KG1 (cell line): ENCODE data around the gene ARID3A.

ENCODE experiments used
- DNase-seq: peaks from one replicate; lab custom pipeline; 2025; lab: John Stamatoyannopoulos, UW

ARID3A gene

DNA sequence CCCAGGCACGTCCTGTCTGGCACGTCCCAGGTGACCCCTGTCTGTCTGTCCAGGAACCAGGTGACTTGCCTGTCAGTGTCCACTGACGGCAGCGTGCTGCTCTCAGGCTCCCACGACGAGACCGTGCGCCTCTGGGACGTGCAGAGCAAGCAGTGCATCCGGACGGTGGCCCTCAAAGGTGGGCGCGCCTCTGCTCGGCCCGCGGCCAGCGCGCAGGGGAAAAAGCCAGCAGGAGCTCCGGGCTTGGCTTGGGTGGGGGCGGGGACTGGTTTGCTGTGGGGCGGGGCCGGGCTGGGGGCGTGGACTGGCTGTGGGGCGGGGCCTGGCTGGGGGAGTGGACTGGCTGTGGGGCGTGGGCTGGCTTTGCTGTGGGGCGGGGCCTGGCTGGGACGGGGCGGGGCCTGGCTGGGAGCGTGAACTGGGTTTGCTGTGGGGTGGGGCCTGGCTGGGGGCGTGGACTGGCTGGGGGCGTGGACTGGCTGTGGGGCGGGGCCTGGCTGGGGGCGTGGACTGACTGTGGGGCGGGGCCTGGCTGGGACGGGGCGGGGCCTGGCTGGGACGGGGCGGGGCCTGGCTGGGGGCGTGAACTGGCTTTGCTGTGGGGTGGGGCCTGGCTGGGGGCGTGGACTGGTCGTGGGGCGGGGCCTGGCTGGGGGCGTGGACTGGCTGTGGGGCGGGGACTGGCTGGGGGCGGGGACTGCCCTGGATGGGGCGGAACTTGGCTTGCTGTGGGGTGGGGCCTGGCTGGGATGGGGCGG lies 65.5 kb downstream of the ARID3A start:
- DNase-seq: no peak

DNA sequence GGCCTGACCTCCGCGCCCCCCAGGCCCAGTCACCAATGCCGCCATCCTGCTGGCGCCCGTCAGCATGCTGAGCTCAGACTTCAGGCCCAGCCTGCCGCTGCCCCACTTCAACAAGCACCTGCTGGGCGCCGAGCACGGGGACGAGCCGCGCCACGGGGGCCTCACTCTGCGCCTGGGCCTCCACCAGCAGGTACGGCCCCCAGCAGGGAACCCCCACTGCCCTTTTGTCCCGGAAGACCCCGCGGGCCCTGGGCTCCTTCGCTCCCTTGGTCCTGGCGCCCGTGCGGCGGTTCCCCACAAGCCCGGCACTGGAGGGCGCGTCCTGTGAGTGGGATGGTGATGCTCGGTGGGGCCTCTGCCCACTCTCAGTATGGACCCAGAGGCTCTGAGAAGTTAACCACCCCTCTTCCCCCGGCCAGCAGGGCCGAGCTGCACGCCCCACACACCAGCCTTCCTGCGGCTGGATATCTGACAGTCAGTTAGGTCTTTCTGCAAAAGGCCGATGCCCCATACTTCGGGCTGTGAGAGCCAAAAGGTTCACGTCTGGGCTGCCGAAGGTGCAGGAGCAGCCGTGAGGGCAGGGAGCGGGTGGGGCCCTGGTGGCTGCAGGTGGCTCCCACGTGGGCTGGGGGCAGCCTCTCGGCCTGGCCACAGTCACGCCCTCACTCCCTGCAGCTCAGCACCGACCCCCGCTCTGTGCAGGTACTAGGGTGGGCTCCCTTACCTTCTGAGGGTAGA lies 66.3 kb downstream of the ARID3A start:
- no peak for DNase-seq

DNA sequence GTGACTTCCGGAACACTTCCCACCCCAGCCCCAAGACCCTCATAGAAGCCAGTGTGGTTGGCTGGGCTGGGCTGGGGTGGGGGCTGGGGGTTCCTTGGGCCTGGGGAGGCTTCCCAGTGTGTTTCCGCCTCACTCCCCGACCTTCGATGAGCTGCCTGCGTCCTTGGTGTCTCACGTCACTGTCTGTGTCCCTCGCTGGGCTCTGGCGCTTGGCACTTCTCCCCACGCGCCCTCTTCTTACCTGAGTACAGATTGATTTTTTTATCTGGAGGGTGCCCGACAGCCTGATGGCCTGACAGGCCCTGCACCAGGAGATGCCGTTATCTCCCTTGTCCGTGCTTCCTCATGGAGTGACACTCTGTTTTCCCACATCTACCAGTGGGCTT lies 66.8 kb downstream of the ARID3A start:
- DNase-seq: no peak

DNA sequence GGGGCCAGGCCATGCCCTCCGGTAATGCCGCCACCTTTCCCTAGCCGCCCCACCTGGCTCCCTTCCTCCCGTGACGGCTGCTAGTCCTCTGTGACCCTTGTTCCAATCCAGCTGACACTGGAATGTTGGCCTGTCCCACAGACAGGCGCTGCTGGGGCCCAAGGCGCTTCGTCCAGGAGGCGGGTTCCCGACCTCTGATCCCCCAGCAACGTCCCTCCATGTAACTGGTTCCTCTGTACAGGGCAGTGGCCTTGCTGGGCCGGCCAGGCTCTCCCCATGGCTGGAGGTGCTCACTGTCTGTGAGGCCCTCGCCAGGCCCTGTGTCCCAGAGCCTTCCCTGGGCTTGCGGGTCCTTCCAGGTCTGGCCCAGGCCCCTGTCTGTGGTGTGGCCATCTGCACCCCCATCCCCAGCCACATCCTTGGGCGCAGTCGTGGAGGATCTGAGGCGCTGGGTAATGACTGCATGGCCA lies 67.6 kb downstream of the ARID3A start:
- DNase-seq: no peak

DNA sequence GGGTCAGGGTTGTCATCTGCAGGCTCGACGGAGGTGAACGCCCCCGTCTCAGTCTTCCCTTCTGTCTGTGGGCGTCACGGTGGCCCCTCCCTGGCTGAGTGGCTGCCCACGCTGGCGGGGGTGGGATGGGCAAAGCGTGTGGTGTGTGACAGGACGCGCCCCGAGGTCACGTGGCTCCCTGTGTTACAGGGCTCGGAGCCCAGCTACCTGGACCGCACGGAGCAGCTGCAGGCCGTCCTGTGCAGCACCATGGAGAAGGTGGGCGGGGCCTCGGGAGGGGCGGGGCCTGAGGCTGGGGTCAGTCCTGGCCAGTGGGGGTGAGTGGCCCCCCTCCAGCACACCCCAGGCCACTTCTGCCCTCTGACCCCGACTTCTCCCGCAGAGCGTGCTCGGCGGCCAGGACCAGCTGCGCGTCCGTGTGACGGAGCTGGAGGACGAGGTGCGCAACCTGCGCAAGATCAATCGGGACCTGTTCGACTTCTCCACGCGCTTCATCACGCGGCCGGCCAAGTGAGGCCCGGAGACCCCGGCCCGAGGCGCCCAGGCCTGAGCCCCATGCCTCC lies 68.1 kb downstream of the ARID3A start:
- DNase-seq: no peak

DNA sequence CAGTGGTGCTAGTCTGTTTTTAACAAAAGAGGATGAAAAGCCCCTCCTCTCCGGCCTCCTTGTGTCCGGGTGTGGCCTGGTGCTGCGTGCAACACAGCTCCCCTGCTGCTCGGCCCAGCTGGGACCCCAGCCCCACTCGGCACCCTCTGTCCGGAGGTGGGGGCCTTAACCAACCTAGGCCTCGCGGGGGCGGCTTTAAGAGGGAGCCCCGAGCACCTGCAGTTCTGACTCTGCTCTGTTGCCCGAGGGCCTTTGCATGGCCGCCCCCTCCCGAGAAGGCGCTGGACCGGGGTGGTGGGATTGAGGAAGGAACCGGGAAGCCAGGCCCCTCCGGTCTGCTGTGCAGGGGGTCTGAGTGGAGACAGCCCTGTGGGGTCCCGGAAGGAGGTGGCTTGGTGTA lies 68.7 kb downstream of the ARID3A start:
- DNase-seq: no peak

DNA sequence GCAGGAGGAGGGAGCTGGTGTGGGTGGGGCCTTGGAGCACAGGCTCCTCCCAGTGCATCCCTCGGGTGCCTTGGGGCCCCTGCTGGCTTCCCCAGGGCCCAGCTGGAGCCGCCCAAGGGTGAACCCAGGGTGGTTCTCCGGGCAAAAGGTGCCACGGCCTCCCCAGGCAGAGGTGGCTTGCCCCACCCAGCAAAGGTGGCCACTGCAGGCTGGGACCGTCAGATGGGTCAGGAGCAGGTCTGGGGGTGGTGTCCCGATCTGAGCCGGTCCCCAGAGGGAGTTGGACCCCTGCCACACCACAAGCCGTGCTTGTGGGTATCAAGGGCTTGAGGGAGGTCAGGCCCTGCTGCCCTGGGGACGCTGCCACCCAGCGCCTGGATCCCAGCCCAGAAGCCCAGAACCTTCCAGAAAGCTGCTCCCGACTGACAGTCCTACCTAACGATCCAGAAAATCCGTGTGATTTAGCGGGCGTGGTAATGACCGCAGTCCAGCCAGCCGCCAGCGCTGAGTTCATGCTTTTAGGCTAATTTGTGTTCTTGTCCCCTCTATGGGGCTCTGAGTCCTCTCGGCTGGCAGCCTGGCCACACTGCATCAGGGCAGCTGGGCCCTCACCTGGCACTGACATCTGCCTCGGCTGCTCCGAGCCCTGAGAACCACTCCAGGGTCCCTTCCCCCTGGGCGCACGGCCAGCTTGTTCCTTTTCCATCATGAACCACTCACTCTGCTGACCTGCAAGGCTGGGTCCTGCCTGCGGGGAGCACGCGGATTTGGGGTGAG lies 69.4 kb downstream of the ARID3A start:
- no peak for DNase-seq

DNA sequence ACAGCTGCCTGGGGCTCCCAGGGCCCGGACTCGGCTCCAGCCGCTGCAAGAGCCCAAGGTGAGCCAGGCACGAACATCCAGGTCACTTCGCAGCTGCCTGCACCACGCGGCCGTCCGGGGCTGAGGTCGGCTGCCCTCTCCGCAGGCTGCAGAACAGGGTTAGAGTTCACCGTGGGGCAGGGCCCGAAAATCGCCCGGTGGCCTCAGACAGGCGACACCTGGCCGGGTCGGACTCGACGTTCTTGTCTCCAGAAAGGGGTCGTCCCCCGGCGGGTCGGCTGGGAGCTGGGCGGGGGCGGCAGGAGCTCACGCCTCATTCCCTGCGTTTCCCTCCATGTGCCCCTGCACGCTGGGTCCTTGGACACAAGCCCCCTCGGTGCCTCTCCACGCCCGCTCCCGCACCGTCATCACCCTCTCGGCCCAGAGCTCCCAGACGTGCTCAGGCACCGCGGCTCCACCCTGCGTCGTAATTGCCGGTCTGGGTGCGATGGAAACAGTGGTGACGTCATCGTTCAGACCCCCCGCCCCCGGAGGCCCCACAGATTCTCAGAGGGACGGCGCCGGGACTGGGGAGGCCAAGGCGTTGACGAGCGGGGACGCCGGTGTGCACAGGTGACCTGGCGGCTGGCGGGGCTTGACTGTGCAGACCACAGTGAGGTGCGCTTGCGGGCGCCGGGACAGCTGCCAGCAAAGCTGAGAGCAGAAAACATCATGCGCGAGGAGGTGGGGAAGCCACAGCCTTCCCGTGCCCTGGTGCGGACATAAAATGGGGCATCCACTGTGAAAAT lies 70.4 kb downstream of the ARID3A start:
- DNase-seq: peak; percentile 5

DNA sequence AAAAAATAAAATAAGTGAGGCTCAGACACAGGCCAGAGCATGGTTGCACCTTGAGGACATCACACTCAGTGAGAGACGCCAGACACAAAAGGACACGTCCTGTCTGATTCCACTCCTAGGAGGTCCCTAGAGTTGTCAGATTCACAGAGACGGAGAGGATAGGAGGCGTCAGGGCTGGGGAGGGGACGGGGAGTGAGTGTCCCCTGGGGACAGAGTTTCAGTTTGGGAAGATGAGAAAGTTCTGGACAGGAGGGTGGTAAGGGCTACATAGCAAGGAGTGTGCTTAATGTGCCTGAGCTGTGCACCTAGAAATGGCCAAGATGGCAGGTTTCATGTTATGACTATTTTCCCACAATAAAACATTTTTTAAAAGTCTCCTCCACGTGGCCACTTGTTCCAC lies 72.2 kb downstream of the ARID3A start:
- DNase-seq: no peak

DNA sequence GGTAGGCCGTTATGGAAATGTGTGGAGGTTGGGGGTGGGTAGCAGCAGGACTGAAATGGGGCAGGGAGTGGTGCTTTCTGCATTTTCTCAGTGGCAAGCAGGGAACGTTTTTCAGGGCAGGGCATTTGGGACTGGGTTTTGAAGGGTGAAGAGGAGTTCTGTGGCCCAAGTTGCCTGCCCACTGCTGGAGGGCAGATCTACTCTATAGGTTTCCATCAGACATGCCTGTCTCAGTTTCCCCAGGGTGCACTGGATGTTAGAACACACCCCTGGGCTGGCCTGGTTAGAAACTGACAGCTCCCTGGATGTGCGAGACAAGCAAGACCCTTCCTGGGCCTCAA lies 73.5 kb downstream of the ARID3A start:
- no peak for DNase-seq

DNA sequence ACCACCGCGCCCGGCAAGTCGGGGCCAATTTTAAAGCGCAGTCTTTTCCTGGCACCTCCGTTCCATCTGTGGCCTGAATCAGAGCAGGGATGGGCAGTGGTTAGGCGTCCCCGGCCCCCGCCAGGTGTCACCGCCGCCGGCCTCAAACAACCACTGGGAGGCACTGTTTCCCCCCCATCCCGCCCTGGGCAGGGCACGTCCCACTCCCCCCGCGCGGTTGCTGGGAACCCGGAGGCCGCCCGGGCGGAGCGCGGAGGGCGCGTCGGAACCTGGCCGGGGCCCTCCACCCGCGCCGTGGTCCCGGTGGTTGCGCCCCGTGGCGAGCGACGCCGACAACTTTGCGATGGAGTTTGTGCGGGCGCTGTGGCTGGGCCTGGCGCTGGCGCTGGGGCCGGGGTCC lies 74.3 kb downstream of the ARID3A start, which contains the start of gene GRIN3B:
Gene GRIN3B (plus strand): TSS at position 325 of the 400 bp plus-strand sequence. CDS start 19 bp downstream, at position 344.
- DNase-seq: peak; percentile 15

DNA sequence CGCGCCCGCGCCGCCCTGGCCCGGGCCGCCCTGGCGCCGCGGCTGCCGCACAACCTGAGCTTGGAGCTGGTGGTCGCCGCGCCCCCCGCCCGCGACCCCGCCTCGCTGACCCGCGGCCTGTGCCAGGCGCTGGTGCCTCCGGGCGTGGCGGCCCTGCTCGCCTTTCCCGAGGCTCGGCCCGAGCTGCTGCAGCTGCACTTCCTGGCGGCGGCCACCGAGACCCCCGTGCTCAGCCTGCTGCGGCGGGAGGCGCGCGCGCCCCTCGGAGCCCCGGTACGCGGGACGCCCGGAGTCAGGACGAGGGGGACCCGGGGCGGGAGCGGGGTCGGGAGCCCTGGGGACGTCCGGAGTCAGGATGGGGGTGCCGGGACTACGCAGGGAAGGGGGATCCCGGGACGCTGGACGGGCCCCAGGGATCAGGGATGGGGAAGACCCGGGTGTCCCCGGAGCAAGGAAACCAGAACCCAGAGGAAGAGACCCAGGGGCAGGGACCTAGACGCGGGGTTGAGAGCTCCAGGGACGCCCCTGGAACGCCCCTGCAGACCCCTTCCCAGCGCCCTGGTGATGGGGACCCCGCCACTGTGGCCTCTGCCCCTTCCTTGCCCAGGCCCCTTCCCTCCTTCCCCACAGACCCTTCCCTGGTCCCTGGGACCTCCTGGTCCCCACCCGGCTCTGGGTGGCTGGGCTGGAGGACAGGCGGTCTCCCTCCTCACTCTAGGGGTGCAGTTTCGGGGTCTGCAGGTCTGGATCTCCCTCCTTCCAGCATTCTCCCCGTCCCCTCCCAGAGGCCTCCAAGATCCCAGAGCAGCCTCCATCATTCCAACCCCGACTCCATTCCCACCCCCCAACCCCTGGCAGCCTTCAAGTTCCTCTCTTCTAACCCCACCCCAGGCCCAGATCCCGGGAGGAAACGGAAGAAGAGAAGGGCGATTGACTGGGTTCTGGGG lies 75.0 kb downstream of the ARID3A start:
- DNase-seq: no peak

DNA sequence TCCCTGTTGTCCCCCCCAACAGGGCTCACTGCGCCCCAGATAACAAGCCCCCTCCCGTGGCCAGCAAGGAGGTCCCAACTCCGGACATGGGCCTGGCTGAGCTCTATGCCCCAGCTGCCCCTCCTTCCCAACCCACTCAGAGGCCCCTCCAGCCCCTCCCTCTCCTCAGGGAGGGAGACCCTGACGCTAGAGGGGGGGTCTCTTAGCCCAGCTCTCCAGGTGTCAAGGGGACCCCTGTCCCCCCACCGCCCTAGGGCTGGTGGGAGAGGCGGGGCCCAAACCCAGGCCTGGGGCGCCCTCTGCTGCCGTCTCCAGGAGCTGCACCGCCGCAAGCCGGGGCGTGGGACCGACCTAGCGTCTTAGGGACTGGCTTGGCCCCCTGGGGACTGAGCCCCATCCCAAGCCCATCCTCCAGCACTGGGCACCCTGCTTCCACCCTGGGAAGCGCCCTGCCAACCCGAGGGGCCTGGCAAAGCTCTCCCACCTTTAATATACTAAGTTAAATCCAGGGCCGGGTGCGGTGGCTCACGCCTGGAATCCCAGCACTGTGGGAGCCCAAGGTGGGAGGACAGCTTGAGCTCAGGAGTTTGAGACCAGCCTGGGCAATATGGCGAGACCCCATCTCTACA lies 75.8 kb downstream of the ARID3A start:
- DNase-seq: peak; percentile 40

DNA sequence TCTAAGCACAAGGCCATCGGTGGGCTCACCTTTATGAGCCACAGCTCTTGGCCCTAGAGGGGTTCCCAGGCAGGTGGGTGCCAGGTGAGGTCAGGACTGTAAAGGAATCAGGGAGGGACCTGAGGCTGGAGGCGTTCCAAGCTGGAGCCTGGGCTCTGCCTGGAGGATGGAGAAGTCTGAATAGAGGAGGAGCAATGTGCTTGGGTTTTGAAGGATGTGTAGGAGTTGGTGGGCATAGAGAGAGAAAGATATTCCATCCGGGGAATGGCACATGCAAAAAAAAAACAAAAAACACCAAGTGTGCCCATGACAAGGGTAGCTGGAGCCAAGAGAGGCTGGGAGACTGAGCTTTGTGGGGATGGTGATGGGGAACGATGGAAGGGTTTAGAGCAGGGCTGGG lies 76.8 kb downstream of the ARID3A start:
- DNase-seq: no peak

DNA sequence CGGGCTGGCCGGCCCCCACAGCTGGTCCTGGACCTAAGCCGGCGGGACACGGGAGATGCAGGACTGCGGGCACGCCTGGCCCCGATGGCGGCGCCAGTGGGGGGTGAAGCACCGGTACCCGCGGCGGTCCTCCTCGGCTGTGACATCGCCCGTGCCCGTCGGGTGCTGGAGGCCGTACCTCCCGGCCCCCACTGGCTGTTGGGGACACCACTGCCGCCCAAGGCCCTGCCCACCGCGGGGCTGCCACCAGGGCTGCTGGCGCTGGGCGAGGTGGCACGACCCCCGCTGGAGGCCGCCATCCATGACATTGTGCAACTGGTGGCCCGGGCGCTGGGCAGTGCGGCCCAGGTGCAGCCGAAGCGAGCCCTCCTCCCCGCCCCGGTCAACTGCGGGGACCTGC lies 77.4 kb downstream of the ARID3A start:
- no peak for DNase-seq

DNA sequence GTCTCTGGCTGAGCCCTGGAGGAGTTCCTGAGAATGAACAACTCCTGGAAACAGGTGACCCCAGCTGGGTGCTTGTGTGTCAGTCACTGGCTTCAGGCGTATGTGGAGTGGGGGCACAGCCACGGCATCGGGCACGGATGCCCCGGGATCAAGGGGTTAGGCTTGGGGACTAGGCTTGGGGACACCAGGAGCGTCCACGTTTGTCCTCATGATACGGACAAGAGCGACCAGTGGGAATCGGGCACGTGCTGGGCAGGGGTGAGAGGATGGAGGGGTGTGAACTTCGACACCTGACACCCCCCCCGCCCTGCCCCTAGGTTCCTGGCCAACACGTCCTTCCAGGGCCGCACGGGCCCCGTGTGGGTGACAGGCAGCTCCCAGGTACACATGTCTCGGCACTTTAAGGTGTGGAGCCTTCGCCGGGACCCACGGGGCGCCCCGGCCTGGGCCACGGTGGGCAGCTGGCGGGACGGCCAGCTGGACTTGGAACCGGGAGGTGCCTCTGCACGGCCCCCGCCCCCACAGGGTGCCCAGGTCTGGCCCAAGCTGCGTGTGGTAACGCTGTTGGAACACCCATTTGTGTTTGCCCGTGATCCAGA lies 78.5 kb downstream of the ARID3A start:
- no peak for DNase-seq

DNA sequence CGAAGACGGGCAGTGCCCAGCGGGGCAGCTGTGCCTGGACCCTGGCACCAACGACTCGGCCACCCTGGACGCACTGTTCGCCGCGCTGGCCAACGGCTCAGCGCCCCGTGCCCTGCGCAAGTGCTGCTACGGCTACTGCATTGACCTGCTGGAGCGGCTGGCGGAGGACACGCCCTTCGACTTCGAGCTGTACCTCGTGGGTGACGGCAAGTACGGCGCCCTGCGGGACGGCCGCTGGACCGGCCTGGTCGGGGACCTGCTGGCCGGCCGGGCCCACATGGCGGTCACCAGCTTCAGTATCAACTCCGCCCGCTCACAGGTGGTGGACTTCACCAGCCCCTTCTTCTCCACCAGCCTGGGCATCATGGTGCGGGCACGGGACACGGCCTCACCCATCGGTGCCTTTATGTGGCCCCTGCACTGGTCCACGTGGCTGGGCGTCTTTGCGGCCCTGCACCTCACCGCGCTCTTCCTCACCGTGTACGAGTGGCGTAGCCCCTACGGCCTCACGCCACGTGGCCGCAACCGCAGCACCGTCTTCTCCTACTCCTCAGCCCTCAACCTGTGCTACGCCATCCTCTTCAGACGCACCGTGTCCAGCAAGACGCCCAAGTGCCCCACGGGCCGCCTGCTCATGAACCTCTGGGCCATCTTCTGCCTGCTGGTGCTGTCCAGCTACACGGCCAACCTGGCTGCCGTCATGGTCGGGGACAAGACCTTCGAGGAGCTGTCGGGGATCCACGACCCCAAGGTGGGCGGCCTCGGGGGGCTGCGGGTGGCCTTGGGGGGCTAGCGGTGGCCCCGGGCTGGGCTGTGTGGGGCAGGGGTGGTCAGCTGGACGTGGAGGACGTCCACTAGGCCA lies 79.2 kb downstream of the ARID3A start:
- DNase-seq: no peak

DNA sequence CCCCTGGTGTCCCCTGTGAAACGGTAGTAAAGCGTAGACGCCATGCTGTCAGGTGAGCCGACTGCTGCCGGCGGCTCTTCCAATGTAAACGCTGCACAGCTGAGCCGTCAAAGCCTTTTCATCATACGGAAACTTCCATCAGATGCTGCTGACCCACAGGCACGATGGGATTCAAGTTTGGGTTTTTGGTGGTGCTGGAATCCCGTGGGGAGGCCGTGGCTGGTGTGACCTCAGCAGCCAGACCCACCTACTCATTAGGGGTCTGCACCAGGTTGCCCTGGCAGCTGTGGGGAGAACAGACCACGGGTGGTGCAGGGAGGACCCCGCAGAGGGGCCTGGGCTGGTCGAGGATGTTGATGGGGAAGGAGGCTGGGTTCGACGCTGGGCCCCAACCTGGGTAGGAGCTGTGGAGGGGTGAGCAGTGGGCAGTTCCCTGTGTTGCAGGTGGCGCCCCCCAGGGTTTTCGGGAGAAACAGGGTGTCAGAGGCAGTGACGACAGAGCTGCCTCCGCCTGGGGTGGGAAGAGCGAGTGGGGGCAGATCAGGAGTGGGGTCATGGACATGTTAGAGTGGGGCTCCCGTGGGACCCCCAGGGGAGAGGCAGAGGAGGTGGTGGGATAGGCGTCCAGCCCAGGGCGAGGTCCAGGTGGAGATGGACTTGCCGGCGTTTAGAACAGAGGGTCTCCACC lies 81.0 kb downstream of the ARID3A start:
- DNase-seq: no peak
